Neural crest cell (in vitro differentiated cells): ENCODE results near the gene BABAM2. TPM values are rescaled to one million over a fixed set of nuclear protein-coding genes. Genes with fewer than 3 reads are reported as not detected.

ENCODE experiments used
- DNase-seq: peaks from one replicate; pipeline ENCODE4 v3.0.0; 2021; ENCODE audit warnings: low read depth, mixed read lengths, low spot score
- H3K27ac Mint-ChIP-seq: one replicate; pipeline ENCODE4 v1.8.0; 2021; ENCODE audit warnings: mild to moderate bottlenecking, mixed read lengths; ENCODE audit not compliant: unreplicated experiment
- H3K27me3 Mint-ChIP-seq: 2 replicates; pipeline ENCODE4 v1.8.0; 2021; ENCODE audit warnings: low read depth, mild to moderate bottlenecking, mixed read lengths
- H3K36me3 Mint-ChIP-seq: 2 replicates; pipeline ENCODE4 v1.8.0; 2021; ENCODE audit warnings: low read depth, mild to moderate bottlenecking, mixed read lengths
- H3K4me1 Mint-ChIP-seq: 2 replicates; pipeline ENCODE4 v1.8.0; 2021; ENCODE audit warnings: mixed read lengths
- H3K4me3 Mint-ChIP-seq: one replicate; pipeline ENCODE4 v1.8.0; 2021; ENCODE audit warnings: mild to moderate bottlenecking, mixed read lengths
- H3K9me3 Mint-ChIP-seq: 2 replicates; pipeline ENCODE4 v1.8.0; 2021; ENCODE audit warnings: mixed read lengths
- CTCF ChIP-seq: fragments of 200-600 bp; sonication (generic); conservative IDR thresholded peaks from 2 replicates; pipeline ENCODE4 v1.5.0; 2021; ENCODE audit warnings: antibody characterized with exemption, mild to moderate bottlenecking
- total RNA-seq: library from RNA; stranded (reverse); gene quantifications from 2 replicates; pipeline ENCODE4 v1.2.1, GENCODE V29; 2021

The BABAM2 gene
- total RNA-seq, 1 donor from 2014 or later: 28.6 TPM

GRCh38 chr2:28344756-28345373 lies 454.3 kb downstream of the BABAM2 start:
- no peak overlapping the region for H3K4me3 Mint-ChIP-seq
- H3K4me1 Mint-ChIP-seq: peaks cover 15% of the 10 kb centered on the region
- no peaks in the 10 kb centered on the region for H3K27me3 Mint-ChIP-seq
- H3K27ac Mint-ChIP-seq: peak overlapping the region; percentile 27
- no peaks in the 10 kb centered on the region for H3K36me3 Mint-ChIP-seq
- H3K9me3 Mint-ChIP-seq: no peaks in the 10 kb centered on the region
- TF ChIP-seq CTCF: no peak
- DNase-seq: no peak

- DNase-seq: no peak
- Mint-ChIP-seq H3K4me3 (no peak overlapping the region), H3K4me1 (peaks cover 15% of the 10 kb centered on the region), H3K27me3 (no peaks in the 10 kb centered on the region), H3K36me3 (no peaks in the 10 kb centered on the region), H3K27ac (no peak overlapping the region), H3K9me3 (no peaks in the 10 kb centered on the region)
- no peak for TF ChIP-seq CTCF
These were observed 455.1 kb downstream of the BABAM2 start for GRCh38 chr2:28345619-28346018.

GRCh38 chr2:28346587-28346986 lies 456.1 kb downstream of the BABAM2 start:
- no peaks in the 10 kb centered on the region for H3K36me3 Mint-ChIP-seq
- no peaks in the 10 kb centered on the region for H3K9me3 Mint-ChIP-seq
- no peak for DNase-seq
- H3K4me1 Mint-ChIP-seq: peaks cover 15% of the 10 kb centered on the region
- no peaks in the 10 kb centered on the region for H3K27me3 Mint-ChIP-seq
- H3K27ac Mint-ChIP-seq: no peak overlapping the region
- no peak overlapping the region for H3K4me3 Mint-ChIP-seq
- no peak for TF ChIP-seq CTCF

GRCh38 chr2:28347193-28347592 lies 456.7 kb downstream of the BABAM2 start:
- no peak overlapping the region for H3K27ac Mint-ChIP-seq
- H3K27me3 Mint-ChIP-seq: no peaks in the 10 kb centered on the region
- no peak overlapping the region for H3K4me3 Mint-ChIP-seq
- no peaks in the 10 kb centered on the region for H3K36me3 Mint-ChIP-seq
- H3K9me3 Mint-ChIP-seq: no peaks in the 10 kb centered on the region
- DNase-seq: no peak
- H3K4me1 Mint-ChIP-seq: peaks cover 12% of the 10 kb centered on the region
- no peak for TF ChIP-seq CTCF

- Mint-ChIP-seq H3K4me3 (no peak overlapping the region), H3K4me1 (peaks cover 8% of the 10 kb centered on the region), H3K27me3 (no peaks in the 10 kb centered on the region), H3K27ac (no peak overlapping the region), H3K36me3 (no peaks in the 10 kb centered on the region), H3K9me3 (no peaks in the 10 kb centered on the region)
- no peak for DNase-seq
- no peak for TF ChIP-seq CTCF
These were observed 457.1 kb downstream of the BABAM2 start for GRCh38 chr2:28347596-28347995.
